Suppressor macrophage treated with lipopolysaccharide for 4 hours (primary cell): ENCODE results near the gene GPBP1L1.
"Not testable (repeated sequence)": the region's sequence is repeated elsewhere in the genome, so short reads cannot be mapped to it uniquely, and the experiment has no call there.

ENCODE experiments used
- DNase-seq: peaks from one replicate; pipeline ENCODE4 v3.0.0-alpha.2; 2020

Gene GPBP1L1

DNA sequence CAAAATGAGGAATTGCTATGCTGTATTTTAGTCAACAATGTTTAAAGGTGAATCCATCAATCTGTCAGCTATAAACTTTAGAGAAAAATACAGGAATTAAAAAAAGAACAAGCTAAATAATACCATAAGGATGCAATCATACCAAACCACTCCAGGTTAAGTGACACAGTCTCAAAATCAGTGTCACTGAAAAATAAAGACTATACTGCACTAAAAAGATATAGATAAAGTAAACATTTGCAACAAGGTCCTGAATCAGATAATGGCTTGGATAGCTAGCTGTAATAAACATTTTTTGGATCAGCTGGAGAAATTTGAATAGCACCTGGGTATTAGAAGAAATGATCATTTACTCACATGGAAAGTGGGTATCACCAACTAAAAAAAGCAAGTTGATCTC, 7.8 kb downstream of the GPBP1L1 start:
- no peak for DNase-seq

DNA sequence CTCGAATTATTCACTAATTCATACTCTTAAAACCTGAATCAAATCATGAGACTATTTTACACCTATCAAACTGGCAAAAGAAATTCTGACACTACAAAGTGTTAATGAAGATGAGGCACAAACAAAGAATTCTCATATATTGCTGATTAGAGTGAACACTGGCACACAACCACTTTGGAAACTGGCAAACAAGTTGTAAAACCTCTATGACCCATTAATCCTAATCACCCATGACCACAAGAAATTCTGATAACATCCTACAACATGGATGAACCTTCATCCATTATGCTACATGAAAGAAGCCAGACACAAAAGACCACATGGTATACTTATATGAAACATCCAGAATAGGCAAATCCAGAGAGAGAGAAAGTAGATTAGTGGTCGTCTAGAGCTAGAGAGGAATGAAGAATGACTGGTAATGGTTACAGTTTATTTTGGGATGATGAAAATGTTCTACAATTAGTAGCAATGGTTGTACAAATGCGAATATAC, 8.5 kb downstream of the GPBP1L1 start:
- DNase-seq, result no peak

DNA sequence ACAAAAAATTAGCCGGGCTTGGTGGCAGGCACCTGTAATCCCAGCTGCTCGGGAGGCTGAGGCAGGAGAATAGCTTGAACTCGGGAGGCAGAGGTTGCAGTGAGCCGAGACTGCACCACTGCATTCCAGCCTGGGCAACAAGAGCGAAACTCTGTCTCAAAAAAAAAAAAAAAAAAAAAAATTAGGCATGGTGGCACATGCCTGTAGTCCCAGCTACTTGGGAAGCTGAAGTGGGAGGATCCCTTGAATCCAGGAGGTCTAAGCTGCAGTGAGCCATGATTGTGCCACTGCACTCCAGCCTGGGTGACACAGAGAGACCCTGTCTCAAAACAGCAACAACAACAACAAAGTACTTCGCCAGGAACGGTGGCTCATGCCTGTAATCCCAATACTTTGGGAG, 9.8 kb downstream of the GPBP1L1 start:
- DNase-seq, result not testable (repeated sequence)

DNA sequence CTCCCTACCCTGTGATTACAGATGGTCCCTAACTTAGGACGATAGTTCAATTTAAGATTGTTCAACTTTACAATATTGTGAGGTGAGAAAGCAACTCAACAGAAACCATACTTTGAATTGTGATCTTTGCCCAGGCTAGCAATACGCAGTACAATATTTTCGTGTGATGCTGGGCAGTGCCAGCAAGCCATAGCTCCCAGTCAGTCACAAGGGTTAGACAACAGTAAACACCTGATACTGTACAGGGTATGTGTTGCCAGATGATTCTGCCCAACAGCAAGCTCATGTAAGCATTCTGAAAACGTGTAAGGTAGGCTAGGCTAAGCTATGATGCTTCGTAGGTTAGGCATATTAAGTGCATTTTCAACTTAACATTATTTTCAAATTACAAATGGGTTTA, 11.9 kb downstream of the GPBP1L1 start:
- DNase-seq, result no peak

DNA sequence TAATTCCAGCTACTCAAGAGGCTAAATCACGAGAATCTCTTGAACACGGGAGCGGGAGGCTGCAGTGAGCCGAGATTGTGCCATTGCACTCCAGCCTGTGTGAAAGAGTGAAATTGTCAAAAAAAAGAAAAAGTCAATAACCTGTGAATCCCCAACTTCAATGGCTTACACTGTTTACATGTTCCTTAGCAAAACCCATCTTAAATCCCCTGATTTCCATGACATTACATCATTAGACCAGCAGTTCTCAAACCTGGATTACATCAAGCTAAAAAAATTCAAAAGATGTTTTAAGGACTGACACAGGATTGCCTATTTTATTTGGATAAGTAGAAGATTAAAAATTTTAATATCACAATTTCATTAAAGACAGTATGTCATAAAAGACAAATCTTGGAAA, 12.4 kb downstream of the GPBP1L1 start:
- no peak for DNase-seq

GRCh38 chr1:45669859-45670655, 16.3 kb downstream of the GPBP1L1 start:
- DNase-seq, result no peak

- no peak for DNase-seq
Measured at GRCh38 chr1:45669379-45669778, 17.0 kb downstream of the GPBP1L1 start.

DNA sequence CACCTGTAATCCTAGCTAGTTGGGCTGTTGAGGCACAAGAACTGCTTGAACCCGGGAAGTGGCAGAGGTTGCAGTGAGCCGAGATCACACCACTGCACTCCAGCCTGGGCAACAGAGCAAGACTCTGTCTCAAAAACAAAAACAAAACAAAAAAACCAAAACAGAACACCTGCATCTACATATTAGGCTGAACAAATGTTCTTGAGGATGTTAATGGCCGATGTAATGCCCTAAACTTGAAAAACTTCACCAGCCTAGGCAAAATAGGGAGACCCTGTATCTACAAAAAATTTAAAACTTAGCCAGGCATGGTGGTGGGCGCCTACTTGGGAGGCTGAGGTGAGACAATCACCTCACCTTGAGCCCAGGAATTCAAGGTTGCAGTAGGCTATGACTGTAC, 17.8 kb downstream of the GPBP1L1 start:
- DNase-seq, result no peak

DNA sequence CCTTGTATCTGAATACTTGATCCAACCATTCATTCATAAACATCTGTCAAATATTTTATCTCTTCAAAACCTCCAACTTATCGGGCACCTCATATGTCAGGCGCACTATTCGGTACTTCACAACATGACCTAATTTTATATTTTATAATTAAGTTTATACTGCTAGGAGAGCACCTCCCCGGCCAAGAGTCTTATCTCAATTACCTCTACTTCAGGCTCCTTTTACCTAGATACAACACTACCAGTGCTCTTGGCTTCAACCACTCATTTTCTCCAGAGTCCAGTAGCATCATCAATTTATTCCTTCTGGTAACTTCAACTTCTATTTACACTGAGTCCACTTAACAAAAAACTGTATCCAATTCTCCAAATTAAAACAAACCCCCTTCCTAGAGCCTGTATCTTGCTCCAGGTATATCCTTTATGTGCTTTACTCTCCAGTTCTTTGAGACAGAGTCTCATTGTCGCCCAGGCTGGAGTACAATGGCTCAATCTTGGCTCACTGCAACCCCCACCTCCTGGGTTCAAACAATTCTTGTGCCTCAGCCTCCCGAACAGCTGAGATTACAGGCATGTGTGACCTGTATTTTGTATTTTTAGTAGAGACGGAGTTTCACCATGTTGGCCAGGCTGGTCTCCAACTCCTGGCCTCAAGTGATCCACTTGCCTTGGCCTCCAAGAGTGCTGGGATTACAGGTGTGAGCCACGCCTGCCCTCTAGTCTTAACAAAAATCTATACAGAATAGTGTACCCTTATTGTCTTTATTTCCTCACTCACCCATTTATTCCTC, 18.8 kb downstream of the GPBP1L1 start:
- DNase-seq, result no peak

DNA sequence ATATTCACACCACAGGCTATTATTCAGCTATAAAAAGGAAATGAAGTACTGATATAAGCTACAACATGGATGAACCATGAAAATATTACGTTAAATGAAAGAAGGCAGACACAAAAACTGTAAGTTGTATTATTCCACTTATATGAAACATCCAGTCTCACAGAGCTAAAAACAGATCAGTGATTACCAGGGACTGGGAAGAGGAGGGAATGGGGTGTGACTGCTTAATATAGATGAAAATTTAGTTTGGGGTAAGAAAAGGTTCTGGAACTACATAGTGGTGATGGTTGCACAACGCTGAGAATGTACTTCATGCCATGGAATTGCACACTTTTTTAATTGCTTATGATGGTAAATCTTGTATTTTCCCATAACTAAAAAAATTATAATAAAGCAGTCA, 19.5 kb downstream of the GPBP1L1 start:
- DNase-seq, result no peak

- DNase-seq, result no peak
Measured at GRCh38 chr1:45660336-45660735, 26.0 kb downstream of the GPBP1L1 start.

DNA sequence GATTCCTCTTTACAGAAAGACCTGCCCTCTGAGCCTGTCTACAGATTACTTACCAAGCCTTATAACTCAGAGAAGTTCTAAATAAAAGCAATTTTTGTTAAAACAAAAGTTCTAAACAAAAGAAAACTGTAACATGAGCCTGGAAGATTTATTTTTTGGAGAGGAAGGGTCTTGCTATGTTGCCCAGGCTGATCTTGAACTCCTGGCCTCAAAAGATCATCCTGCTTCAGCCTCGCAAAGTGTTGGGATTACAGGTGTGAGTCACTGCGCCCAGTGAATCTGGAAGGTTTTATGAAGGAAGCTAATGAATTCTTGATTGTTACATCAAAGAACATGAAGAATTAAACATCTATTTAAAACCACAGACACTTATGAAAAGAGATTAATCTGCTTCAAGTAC, 27.1 kb downstream of the GPBP1L1 start:
- no peak for DNase-seq

- DNase-seq, result no peak
Measured at GRCh38 chr1:45658171-45658570, 28.2 kb downstream of the GPBP1L1 start.

- no peak for DNase-seq
Measured at GRCh38 chr1:45656573-45657226, 29.6 kb downstream of the GPBP1L1 start.

DNA sequence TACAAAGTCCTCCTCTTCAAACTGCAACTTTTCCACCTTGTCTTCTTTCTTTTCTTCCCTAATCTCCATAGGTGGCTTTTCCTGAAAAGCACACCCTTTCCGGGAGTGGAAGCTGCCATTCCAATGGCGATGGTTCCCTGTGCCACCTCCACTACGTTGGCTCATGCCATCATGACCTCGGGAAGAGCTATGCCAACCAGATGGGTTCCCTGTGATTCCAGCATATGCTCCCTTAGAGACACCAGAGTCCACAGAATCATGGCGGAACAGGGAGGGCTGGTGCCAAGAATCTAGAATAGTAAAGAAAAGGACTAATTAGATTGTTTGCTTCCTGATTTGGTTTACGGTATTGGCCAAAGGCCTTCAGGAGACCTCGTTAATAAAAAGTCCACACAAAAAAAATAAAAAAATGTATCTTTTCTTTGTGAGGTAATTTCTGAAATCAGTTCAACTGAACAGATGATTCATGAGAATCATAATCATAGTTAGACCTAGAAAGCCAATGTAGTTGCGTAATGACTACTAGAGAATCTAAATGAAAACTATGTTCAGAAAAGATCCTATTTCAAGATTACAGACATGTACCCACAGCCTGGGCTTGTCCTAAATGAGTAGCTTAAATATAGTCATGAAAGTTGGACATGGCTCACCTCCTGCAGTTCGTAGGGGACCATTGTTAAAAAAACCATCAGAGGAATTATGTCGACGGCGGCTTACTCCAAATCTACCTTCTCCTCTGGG, 31.6 kb downstream of the GPBP1L1 start:
- DNase-seq, result no peak

DNA sequence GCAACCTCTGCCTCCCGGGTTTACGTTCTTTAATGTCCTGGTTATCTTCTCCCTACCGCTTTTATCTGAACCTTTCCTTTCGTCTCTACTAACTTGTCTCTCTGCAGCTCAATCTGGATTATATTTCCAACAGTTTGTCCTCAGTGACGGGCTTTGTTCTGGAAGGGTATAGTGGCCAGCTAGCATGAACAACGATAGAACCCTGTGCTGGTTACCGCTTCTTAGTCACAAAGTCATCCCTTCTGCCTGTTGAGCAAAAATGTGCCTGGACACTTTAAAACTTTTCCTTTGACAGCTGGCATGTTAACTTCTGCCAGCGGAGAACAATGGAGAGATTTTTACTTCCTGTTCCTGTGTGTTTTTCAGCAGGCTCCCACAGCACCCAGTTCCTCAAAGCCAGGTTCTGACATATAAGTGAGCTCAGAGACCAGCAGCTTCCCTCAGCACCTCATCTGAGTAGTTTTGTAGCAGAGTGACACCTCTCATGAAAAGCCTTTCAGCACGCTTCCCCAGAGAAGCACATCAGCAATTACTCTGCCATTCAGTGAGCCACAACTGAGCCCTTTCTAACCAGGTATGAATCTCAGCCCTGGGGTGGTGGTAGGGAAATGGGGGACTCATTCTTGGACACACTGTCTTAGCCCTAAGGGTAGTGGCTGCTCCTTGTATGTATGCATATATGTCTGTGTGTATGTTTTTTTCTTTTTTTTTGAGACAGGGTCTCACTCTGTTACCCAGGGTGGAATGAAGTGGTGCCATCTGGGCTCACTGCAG, 38.9 kb downstream of the GPBP1L1 start:
- peak; percentile 81 for DNase-seq

GRCh38 chr1:45644661-45645060, 41.7 kb downstream of the GPBP1L1 start:
- DNase-seq, result peak; percentile 5

DNA sequence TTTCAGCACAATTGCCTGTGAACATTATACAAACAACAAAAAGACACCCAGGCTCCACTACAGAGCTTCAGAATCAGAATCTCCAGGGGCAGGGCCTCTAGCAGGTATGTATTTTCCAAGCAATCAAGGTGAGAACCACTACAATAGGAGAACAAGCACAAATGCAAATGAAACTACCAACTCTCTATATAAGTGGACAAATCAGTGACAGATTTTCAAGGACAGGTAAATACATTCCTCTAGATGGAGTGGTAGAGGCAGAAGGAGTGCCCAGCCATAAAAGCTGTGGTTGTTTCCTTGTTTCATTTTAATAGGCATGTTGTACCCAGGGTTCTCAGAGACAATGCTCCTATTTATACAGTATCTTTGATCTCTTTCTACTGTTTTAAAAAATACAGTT, 42.4 kb downstream of the GPBP1L1 start:
- DNase-seq, result no peak

DNA sequence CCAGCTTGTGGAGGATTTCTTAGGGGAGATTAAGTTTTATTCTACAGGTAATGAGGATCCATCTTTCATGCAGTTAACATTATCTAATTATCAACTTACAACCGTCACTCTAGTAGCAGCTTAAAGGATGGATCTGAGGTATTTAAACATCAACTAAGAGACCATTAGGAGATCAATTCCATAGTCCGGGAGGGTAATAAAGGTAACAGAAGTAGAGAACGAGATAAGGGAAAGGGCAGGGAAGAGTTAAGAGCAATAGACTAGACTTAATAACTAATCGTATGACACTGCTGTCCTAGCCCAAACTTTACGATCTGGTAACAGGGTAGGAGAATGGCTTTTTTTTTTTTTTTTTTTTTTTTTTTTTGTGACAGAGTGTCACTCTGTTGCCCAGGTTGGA, 43.0 kb downstream of the GPBP1L1 start:
- no peak for DNase-seq

- no peak for DNase-seq
Measured at GRCh38 chr1:45640293-45640692, 46.0 kb downstream of the GPBP1L1 start.

DNA sequence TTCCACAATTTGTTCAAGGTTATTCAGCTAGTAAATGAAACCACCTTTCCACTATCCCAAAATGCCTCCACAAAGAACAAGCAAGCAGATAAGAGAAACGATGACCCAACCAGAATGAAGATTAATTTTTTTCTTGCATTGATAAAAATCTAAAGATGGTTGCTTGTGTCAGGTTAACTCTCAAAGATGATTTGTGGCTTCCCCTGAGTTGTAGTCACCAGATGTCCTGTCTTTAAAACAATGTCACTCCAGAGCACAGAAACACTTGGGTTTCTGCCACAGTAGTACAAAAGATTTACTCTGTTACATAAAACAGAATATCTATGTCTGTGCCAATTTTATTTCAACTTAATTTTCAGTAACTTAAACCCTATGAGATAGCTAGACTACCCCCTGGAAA, 51.1 kb downstream of the GPBP1L1 start:
- DNase-seq, result no peak

DNA sequence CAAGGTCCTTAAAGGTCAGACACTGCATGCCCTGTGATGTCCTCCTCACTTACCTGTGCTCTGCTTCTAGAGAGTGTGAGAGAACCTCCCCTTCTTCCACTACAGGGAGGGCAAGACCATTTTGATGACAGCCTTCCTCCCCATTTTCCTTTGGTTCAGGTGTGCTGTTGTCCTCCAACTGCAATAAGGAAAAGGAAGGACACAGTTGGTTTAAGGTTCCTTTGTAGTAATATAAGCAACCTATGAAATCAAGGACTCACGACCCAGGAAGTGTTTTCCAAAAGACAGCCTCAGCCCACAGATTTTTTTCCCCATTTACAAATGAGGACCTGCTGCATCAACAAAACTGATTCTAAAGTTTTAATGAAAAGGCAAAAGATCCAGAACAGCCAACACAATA, 55.9 kb downstream of the GPBP1L1 start:
- no peak for DNase-seq
